ENCODE results near the gene LCTL. TPM values are rescaled to one million over a fixed set of nuclear protein-coding genes. Genes with fewer than 3 reads are reported as not detected.

Gene LCTL
- total and polyA plus RNA-seq, 2 of the 8 experiments (the other 6 are each of a cell fraction or from before 2014, with no cell fraction given) = 5.5 to 6.2 TPM

- H2AK5ac ChIP-seq (ENCODE audit: low read depth, low read length) = no peak overlapping the region
- H3K4me2 ChIP-seq (ENCODE audit: insufficient read depth in 1 of 2, low read depth in 2 of 2, low read length in 2 of 2) = no peak overlapping the region
- no peak overlapping the region for H3K9ac ChIP-seq (replicated peaks in 1 of 4; ENCODE audit: extremely low read depth in 1 of 4, low read depth in 3 of 4, low read length in 3 of 4)
- H4K20me1 ChIP-seq (replicated peaks in 1 of 2; ENCODE audit: control insufficient read depth in 1 of 2, insufficient read depth in 2 of 2, low read length in 2 of 2) = no peaks in the 10 kb centered on the region
- H2BK5ac ChIP-seq (ENCODE audit: low read depth, low read length) = no peak overlapping the region
- H3K36me3 ChIP-seq (ENCODE audit: control insufficient read depth in 2 of 4, insufficient read depth in 4 of 4, low read length in 3 of 4) = no peaks in the 10 kb centered on the region
- no peak overlapping the region for H3K27ac ChIP-seq (ENCODE audit: low read depth, low read length)
- DNase-seq (ENCODE audit: low read depth in 1 of 2, low spot score in 2 of 2) (no peak), FAIRE-seq (no peak)
- H4K91ac ChIP-seq (replicated peaks; ENCODE audit: insufficient read length, low read length) = no peak overlapping the region
- H3K23me2 ChIP-seq (ENCODE audit: low read depth, low read length) = no peaks in the 10 kb centered on the region
- H2AFZ ChIP-seq (ENCODE audit: low read length) = no peak overlapping the region
- no peak overlapping the region for H4K5ac ChIP-seq (ENCODE audit: insufficient read length, low read depth, low read length)
- no peak overlapping the region for H3K56ac ChIP-seq (replicated peaks; ENCODE audit: insufficient read length, low read depth, low read length)
- no peaks in the 10 kb centered on the region for H3K79me1 ChIP-seq (ENCODE audit: low read depth, low read length)
- ChIA-PET POLR2A (ENCODE audit: partially characterized antibody) (interaction anchor here (0.6 kb wide), 1 partner anchor 105 kb away, joined by 3 read pairs; the partner anchor contains the start of genes RPL4 and ZWILCH), CTCF (ENCODE audit: partially characterized antibody) (interaction anchor here (0.6 to 22.4 kb wide), 9 partner anchors 10 to 515 kb away, joined by 3 to 361 read pairs (median 4); partner anchors contain the start of gene SMAD6)
- H3K4me1 ChIP-seq (replicated peaks in 1 of 4; ENCODE audit: control insufficient read depth in 3 of 4, insufficient read depth in 4 of 4, low read length in 3 of 4) = no peaks in the 10 kb centered on the region; a peak in 1 of 7 replicates
- H3K18ac ChIP-seq (ENCODE audit: extremely low read depth, low read length) = no peak overlapping the region
- H3K9me3 ChIP-seq (ENCODE audit: insufficient read depth in 2 of 2, low read depth in 1 of 2, low read length in 1 of 2) = no peaks in the 10 kb centered on the region
- WGBS, 2 experiments (ENCODE audit: extremely low coverage in 1 of 2, insufficient coverage in 1 of 2, insufficient read length in 1 of 2, insufficient replicate concordance in 2 of 2, low coverage in 1 of 2, low lambda C conversion rate in 2 of 2, missing lambda C conversion rate in 1 of 2) = 81% methylated on average over 5 of the region's 5 CpGs; no CpG with 5 or more reads in 1 of the 2 experiments
- no peak overlapping the region for H2BK12ac ChIP-seq (ENCODE audit: low read depth, low read length)
- no peak overlapping the region for H3K4ac ChIP-seq (replicated peaks; ENCODE audit: insufficient read length, low read depth, low read length)
- H3K14ac ChIP-seq (ENCODE audit: insufficient read length) = no peak overlapping the region
- H2BK15ac ChIP-seq (ENCODE audit: low read length) = no peak overlapping the region
- no peaks in the 10 kb centered on the region for H3K79me2 ChIP-seq (ENCODE audit: control insufficient read depth in 1 of 2, insufficient read depth in 2 of 2, low read length in 2 of 2)
- no peaks in the 10 kb centered on the region for H3K27me3 ChIP-seq (replicated peaks in 1 of 4; ENCODE audit: control insufficient read depth in 3 of 4, extremely low read depth in 1 of 4, insufficient read depth in 3 of 4, low read length in 3 of 4)
- H4K8ac ChIP-seq (ENCODE audit: extremely low read depth, insufficient read depth, low read length) = no peak overlapping the region
- no peak overlapping the region for H3K23ac ChIP-seq (ENCODE audit: insufficient read length)
- H3K4me3 ChIP-seq (ENCODE audit: extremely low read depth in 1 of 4, insufficient read depth in 2 of 4, low read depth in 3 of 4, low read length in 4 of 4) = no peak overlapping the region
- H2BK20ac ChIP-seq (ENCODE audit: low read length) = 0 out of 2 replicates have a peak overlapping the region, but pooled peaks have one; percentile 32
- no peak overlapping the region for H2BK120ac ChIP-seq (replicated peaks; ENCODE audit: low read depth, low read length)
- no peak for TF ChIP-seq BRCA1 (IDR thresholded peaks at IDR 0.05; ENCODE audit: low read depth, low read length)
- TF ChIP-seq KDM4A (IDR thresholded peaks at IDR 0.05; ENCODE audit: low read depth, low read length, severe bottlenecking) = no peak
- no peak for TF ChIP-seq CREB1 (IDR thresholded peaks at IDR 0.05)
- no peak for TF ChIP-seq SP2 (IDR thresholded peaks at IDR 0.05; ENCODE audit: low read length)
- no peak for TF ChIP-seq NANOG (IDR thresholded peaks at IDR 0.05; ENCODE audit: insufficient read depth, low read depth, low read length, poor library complexity, severe bottlenecking)
- no peak for TF ChIP-seq CTCF (IDR thresholded peaks at IDR 0.05; ENCODE audit: control extremely low read depth in 1 of 3, insufficient read depth in 1 of 3, low read depth in 1 of 3, low read length in 3 of 3)
- no peak for TF ChIP-seq YY1 (IDR thresholded peaks at IDR 0.05; ENCODE audit: low read depth, low read length)
- TF ChIP-seq TEAD4 (IDR thresholded peaks at IDR 0.05; ENCODE audit: low read depth, low read length) = no peak
- no peak for TF ChIP-seq KDM5A (IDR thresholded peaks at IDR 0.05; ENCODE audit: low read length)
- TF ChIP-seq MAX (IDR thresholded peaks at IDR 0.05) = no peak
- TF ChIP-seq SIN3A (conservative IDR thresholded peaks at IDR 0.05 in 1 of 2, IDR thresholded peaks at IDR 0.05 in 1 of 2; ENCODE audit: low read depth in 1 of 2, low read length in 2 of 2) = no peak
- TF ChIP-seq EGR1 (IDR thresholded peaks at IDR 0.05; ENCODE audit: borderline replicate concordance, low read depth, low read length) = no peak
Measured at GRCh38 chr15:66609876-66610275, 44.1 kb upstream of the LCTL start.

All from H1 (cell line).